ENCODE measurements around the gene EVL. TPM values are rescaled to one million over a fixed set of nuclear protein-coding genes. Genes with fewer than 3 reads are reported as not detected.

Gene EVL
- polyA plus RNA-seq, 2 of the 4 experiments (the other 2 are of a cell fraction): 14.8 to 32.9 TPM

DNA sequence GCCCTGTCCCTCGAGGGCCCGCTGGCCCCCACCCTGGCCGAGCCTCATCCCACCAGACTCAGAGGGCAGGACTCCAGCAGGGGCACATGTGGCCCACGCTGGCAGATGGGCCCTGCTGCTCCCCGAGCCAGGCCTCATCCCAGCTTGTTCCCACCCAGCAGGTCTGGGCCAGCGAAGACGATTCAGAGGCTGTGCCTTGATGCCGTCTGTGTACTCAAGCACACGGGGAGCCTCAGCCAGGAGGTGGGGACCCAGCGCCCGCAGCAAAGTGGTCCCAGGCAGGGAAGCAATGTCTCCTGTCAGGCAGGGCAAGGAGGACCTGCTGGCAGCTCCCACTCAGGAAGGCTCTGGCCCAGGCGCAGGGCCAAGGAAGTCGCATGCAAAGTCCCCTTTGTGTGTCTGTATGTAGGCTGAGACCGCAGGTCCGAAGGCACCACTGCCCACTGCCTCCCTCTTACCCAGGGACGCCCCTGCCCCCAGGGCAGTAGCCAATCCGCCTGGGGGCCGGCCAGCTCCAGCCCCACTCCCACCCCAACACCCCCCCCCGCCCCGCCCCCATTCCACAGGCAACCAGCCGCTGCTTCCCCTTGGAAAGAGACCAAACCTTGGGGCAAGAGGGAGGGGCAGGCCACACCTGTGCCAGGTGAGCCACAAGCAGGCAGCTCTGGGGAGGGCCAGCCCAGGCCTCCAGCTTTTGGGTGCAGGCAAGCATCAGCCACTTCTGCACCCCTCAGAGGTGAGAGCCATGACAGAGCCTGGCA is 84.8 kb downstream of the EVL start:
- CTCF ChIA-PET: interaction anchor here (1.3 to 3.5 kb wide), 3 partner anchors 19 to 43 kb away, joined by 3 to 9 read pairs (median 4); no protein-coding TSS in a partner anchor
- H3K9me3 ChIP-seq: peaks cover 9% of the 10 kb centered on the region

DNA sequence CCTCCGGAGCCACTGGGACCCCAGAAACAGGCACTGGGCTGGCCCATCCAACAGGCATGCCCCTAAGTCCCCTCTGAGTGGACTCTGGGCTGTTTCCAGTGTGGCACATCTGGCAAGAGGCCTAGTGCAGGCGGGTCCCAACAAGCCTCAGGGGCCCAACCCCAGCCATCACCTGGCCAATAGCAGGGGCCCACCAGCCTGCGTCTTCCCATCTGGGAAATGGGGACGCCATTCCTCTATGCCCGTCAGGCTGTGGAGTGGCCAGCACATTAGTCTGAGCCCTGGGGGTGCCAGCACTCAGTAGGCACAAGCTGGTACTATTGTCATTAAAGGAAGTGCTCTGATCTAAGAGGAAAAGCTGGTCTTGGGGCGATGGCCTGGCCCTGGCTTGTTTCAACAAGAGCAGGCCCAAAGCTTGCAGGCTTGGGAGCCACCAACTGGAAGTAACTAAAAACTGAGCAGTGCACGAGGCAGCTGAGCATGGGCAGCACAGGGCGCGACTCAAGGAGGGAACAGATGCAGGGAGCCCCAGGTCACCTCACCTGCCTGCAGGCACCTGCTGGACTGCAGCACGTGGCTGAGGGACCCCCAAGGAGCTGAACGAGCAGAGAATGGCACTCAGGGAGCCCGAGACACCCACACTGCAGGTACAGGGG is 85.8 kb downstream of the EVL start:
- ChIA-PET POLR2A (no interaction called here), CTCF (interaction anchor here (1.2 to 3.5 kb wide), 5 partner anchors 19 to 168 kb away, joined by 3 to 9 read pairs (median 3); no protein-coding TSS in a partner anchor)
- DNase-seq (ENCODE audit: low read depth in 1 of 2, low spot score in 1 of 2) (no peak), ATAC-seq (no peak), FAIRE-seq (no peak)
- Histone ChIP-seq H3K9me3 (peaks cover 12% of the 10 kb centered on the region), H3K27ac (no peak overlapping the region), H3K4me3 (no peak overlapping the region), H3K4me2 (no peak overlapping the region), H3K4me1 (peaks cover 7% of the 10 kb centered on the region)
- 70% methylated on average over 11 of the region's 12 CpGs for WGBS (ENCODE audit: missing lambda C conversion rate)
- TF ChIP-seq KDM5A (IDR thresholded peaks at IDR 0.05): no peak
- TF ChIP-seq HEYL (CRISPR knock-in tag; IDR thresholded peaks at IDR 0.05): no peak
- TF ChIP-seq ESRRA (IDR thresholded peaks at IDR 0.05; ENCODE audit: borderline replicate concordance, low read length): no peak
- no peak for TF ChIP-seq PHF8 (IDR thresholded peaks at IDR 0.05; ENCODE audit: borderline replicate concordance, low read depth)
- TF ChIP-seq, protein P1, sequence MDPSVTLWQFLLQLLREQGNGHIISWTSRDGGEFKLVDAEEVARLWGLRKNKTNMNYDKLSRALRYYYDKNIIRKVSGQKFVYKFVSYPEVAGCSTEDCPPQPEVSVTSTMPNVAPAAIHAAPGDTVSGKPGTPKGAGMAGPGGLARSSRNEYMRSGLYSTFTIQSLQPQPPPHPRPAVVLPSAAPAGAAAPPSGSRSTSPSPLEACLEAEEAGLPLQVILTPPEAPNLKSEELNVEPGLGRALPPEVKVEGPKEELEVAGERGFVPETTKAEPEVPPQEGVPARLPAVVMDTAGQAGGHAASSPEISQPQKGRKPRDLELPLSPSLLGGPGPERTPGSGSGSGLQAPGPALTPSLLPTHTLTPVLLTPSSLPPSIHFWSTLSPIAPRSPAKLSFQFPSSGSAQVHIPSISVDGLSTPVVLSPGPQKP (IDR thresholded peaks at IDR 0.05; ENCODE audit: low read depth, low read length): no peak
- TF ChIP-seq HOXA7 (CRISPR knock-in tag; IDR thresholded peaks at IDR 0.05): no peak
- TF ChIP-seq, protein P2, sequence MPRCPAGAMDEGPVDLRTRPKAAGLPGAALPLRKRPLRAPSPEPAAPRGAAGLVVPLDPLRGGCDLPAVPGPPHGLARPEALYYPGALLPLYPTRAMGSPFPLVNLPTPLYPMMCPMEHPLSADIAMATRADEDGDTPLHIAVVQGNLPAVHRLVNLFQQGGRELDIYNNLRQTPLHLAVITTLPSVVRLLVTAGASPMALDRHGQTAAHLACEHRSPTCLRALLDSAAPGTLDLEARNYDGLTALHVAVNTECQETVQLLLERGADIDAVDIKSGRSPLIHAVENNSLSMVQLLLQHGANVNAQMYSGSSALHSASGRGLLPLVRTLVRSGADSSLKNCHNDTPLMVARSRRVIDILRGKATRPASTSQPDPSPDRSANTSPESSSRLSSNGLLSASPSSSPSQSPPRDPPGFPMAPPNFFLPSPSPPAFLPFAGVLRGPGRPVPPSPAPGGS (IDR thresholded peaks at IDR 0.05): no peak
- no peak for TF ChIP-seq PBX3 (IDR thresholded peaks at IDR 0.05)
- TF ChIP-seq, protein P3, sequence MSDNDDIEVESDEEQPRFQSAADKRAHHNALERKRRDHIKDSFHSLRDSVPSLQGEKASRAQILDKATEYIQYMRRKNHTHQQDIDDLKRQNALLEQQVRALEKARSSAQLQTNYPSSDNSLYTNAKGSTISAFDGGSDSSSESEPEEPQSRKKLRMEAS (IDR thresholded peaks at IDR 0.05): no peak
- no peak for TF ChIP-seq NFE2L2 (conservative IDR thresholded peaks at IDR 0.05; ENCODE audit: low read length)
- no peak for TF ChIP-seq HOXB5 (CRISPR knock-in tag; IDR thresholded peaks at IDR 0.05)
- TF ChIP-seq REST (IDR thresholded peaks at IDR 0.05): no peak
- no peak for TF ChIP-seq RAD21 (conservative IDR thresholded peaks at IDR 0.05 in 1 of 2, IDR thresholded peaks at IDR 0.05 in 1 of 2)
- TF ChIP-seq MAFK (IDR thresholded peaks at IDR 0.05; ENCODE audit: partially characterized antibody): no peak

More for the DNA sequence above, 84.8 kb downstream of the EVL start:
- DNase-seq (ENCODE audit: low read depth in 1 of 2, low spot score in 1 of 2): no peak
- Histone ChIP-seq H3K4me2 (no peak overlapping the region), H3K27ac (no peak overlapping the region), H3K4me1 (no peaks in the 10 kb centered on the region), H3K4me3 (no peak overlapping the region)
- WGBS (ENCODE audit: missing lambda C conversion rate): 93% methylated on average over 5 of the region's 21 CpGs
- no peak for ATAC-seq
- POLR2A ChIA-PET: no interaction called here
- no peak for TF ChIP-seq NFE2L2 (conservative IDR thresholded peaks at IDR 0.05; ENCODE audit: low read length)
- no peak for TF ChIP-seq TP53 (CRISPR knock-in tag; IDR thresholded peaks at IDR 0.05)
- TF ChIP-seq HMGXB4 (CRISPR knock-in tag; IDR thresholded peaks at IDR 0.05; ENCODE audit: borderline replicate concordance): no peak
- TF ChIP-seq SMC3 (IDR thresholded peaks at IDR 0.05): no peak
- TF ChIP-seq EP300 (IDR thresholded peaks at IDR 0.05): no peak
- no peak for TF ChIP-seq ESRRA (IDR thresholded peaks at IDR 0.05; ENCODE audit: borderline replicate concordance, low read length)
- no peak for TF ChIP-seq CHD2 (IDR thresholded peaks at IDR 0.05; ENCODE audit: low read length, partially characterized antibody)
- no peak for TF ChIP-seq SREBF2 (IDR thresholded peaks at IDR 0.05)
- no peak for TF ChIP-seq HES2 (IDR thresholded peaks at IDR 0.05)
- TF ChIP-seq RNF2 (IDR thresholded peaks at IDR 0.05; ENCODE audit: borderline replicate concordance, low read depth): no peak
- TF ChIP-seq, protein P2 (IDR thresholded peaks at IDR 0.05): no peak
- FAIRE-seq: no peak
